Stimulated activated CD4-positive, alpha-beta T cell treated with anti-CD3 and anti-CD28 coated beads, Interleukin-4, amount 100 ng/mL, for 4 hours (primary cell): ENCODE measurements around the gene AZU1.
"Not testable (repeated sequence)": the region's sequence is repeated elsewhere in the genome, so short reads cannot be mapped to it uniquely, and the experiment has no call there.

Experiments
- DNase-seq, 2 experiments: peaks; one replicate each; pipeline ENCODE4 v3.0.0-alpha.2; 2020

AZU1 gene

DNA sequence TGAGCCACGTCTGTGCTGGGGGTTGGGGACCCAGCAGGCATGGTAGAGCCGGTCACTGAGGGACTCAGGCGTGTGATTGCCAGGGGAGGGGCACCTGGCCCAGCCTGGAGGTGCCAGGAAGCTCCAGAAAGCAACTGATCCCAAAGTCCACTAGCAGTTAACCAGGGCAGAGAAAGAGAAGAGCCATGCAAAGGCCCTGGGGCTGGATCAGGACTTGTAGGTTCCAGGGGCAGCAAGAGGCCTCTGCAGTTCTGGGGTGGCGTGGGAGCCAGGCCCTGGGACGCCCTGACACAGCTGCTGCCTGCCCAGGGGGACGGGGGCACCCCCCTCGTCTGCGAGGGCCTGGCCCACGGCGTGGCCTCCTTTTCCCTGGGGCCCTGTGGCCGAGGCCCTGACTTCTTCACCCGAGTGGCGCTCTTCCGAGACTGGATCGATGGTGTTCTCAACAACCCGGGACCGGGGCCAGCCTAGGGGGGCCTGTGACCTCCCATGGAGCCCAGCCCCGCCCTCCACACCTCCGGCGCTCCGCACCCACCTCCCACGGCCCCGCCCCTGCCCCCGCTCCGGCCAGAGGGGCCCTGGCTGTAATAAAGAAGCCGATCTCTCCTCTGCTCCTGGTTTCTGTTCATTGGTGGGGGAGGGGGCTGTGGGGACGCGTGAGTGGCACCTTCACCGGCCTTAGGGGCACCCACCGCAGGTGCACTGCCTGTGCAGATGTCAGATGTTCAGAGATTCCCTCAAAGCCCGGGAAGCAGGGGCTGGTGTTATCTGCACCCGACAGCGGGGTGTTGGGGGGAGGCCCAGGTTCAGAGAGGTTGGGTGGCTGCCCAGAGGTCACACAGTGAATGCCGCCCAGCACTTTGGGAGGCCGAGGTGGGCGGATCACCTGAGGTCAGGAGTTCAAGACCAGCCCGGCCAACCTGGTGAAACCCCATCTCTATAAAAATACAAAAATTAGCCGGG is 4.1 kb downstream of the AZU1 start:
- no peak for DNase-seq

DNA sequence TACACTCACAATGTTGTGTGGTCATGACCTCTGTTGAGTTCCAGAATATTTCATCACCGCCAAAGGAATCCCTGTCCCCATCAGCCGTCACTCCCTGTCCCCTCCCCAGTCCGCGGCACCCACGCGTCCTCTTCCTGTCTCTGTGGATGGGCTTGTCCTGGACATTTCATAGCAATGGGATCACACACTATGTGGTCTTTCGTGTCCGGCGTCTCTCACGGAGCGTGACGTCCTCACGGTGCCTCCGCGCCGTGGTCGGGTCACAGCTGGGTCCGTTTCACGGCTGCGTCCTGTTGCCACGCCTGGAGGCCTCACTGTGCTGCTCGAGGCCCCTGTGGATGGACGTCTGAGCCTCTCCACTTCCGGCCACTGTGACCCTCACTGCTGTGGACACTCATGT is 6.6 kb downstream of the AZU1 start:
- DNase-seq, result no peak

DNA sequence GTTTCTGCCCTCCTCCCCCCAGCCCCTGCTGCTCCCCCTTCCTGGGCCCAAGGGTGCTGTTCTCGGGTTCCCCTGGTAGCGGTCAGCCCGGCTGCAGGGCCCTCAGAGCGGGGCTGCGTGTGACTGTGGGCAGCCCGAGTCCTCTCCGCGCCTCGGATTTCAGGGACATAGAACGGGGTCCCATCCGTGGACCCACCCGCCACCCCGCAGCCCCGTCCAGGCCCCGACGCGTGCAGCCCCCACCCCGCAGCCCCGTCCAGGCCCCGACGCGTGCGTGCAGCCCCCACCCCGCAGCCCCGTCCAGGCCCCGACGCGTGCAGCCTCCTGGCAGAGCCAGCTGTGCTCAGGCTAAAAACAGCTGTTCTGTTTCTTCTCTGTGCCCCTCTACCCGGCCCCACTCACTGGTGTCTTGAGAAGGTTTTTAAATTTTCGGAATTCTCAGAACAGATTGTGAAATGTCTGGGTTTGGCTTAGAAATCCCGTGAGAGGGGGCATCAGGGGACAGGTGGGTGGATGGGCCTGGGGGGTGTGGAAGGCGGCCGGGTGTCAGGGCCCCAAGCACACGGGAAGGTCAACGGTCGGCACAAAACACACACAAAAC is 7.7 kb downstream of the AZU1 start:
- DNase-seq, result no peak

DNA sequence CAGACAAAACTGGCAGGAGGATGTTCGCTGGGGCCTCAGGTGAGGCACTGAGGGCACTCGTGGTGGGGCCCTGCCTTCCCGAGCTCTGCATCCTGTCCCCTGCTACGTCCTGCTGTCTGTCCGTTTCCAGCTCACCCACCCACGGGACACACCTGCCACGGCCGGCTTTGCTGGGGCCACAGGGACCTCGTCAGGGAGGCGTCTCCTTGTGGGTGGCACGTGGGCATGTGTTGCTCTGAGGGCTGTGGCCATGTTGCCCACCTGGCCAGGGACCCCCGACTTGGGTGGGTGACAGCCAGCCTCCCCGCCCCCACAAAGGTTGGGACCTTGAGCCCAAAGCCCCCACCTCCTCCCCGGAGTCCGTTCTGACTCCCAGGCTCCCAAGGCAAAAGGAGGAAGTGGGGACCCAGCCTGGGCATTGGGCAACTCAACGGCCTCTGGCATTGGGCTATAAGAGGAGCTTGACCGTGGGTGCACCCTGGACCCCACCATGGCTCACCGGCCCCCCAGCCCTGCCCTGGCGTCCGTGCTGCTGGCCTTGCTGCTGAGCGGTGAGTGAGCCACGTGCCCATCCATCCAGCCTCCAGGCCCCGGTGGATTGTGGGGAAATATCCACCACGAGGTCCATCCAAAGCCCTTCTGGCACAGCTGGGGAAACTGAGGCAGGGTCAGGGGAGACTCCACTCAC is 13.0 kb downstream of the AZU1 start, which contains the start of gene PRTN3:
PRTN3 (plus strand) TSS at position 481 of the 688 bp plus-strand sequence; CDS start at position 491, 10 bp downstream.
- no peak for DNase-seq

DNA sequence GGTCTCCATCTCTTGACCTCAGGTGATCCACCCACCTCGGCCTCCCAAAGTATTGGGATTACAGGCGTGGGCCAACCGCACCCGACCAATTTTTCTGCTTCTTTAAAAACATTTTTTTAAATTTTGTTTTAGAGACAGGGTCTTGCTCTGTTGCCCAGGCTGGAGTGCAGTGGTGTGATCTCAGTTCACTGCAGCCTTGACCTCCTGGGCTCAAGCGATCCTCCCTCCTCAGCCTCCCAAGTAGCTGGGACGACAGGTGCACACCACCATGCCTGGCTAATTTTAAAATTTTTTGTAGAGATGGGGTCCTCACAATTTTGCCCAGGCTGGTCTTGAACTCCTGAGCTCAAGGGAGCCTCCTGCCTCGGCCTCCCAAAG is 15.2 kb downstream of the AZU1 start:
- not testable (repeated sequence) for DNase-seq

DNA sequence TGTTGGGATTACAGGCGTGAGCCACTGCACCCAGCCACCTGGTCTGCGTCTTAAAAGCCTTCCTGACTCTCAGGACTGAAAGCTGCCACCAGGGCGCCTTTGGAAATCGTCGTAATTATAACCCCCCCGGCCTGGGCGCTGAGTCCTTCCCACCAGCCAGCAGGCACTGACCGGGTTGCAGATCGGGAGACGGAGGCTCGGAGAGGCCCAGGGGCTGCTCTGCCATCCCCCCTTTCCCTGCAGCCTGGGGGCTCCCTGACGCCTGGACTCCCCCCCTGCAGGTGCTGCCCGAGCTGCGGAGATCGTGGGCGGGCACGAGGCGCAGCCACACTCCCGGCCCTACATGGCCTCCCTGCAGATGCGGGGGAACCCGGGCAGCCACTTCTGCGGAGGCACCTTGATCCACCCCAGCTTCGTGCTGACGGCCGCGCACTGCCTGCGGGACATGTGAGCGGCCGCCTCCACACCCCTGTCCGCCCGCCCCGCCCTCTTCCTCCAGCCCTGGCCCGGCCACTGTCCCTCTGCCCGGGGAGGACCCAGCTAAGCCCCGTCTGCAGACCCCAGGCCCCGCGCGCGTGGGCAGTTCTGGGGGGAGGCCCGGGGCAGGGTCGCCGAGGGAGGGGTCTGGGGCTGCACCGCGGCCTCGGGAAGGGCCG is 15.7 kb downstream of the AZU1 start:
- DNase-seq, result no peak

DNA sequence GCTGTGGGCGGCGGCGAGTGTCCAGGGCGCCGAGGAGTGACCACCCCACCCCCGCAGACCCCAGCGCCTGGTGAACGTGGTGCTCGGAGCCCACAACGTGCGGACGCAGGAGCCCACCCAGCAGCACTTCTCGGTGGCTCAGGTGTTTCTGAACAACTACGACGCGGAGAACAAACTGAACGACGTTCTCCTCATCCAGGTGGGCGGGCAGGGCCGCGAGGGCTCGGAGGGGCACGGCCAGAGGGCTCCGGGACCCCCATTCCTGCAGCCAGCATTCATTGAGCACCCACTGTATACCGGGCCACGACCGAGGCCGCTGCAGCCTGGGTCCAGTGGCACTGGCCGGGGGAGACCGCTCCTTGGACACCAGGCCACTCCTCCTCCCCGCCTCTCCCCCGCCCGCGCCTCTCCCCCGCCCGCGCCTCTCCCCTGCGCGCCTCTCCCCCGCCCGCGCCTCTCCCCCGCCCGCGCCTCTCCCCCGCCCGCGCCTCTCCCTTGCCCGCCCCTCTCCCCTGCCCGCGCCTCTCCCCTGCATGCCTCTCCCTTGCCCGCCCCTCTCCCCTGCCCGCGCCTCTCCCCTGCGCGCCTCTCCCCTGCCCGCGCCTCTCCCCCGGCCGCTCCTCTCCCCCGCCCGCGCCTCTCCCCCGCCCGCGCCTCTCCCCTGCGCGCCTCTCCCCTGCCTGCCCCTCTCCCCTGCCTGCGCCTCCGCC is 16.4 kb downstream of the AZU1 start:
- DNase-seq, result no peak

DNA sequence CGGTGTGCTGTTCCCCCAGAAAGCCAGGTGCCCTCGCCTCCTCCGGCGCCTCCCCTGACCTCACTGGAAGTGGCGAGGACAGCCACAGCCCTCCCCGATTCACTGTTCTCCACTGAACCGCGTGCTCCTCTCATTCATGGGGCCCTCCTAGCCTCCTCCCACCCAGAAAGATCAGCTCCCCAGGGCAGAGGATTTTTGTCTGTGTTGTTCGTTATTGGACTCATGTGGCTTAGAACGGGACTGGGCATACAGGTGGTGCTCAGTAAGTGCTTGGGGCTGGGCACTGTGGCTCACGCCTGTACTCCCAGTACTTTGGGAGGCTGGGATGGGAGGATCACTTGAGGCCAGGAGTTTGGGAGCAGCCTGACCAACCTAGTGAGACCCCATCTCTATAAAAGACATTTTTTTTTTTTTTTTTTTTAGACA is 16.9 kb downstream of the AZU1 start:
- DNase-seq, result no peak

DNA sequence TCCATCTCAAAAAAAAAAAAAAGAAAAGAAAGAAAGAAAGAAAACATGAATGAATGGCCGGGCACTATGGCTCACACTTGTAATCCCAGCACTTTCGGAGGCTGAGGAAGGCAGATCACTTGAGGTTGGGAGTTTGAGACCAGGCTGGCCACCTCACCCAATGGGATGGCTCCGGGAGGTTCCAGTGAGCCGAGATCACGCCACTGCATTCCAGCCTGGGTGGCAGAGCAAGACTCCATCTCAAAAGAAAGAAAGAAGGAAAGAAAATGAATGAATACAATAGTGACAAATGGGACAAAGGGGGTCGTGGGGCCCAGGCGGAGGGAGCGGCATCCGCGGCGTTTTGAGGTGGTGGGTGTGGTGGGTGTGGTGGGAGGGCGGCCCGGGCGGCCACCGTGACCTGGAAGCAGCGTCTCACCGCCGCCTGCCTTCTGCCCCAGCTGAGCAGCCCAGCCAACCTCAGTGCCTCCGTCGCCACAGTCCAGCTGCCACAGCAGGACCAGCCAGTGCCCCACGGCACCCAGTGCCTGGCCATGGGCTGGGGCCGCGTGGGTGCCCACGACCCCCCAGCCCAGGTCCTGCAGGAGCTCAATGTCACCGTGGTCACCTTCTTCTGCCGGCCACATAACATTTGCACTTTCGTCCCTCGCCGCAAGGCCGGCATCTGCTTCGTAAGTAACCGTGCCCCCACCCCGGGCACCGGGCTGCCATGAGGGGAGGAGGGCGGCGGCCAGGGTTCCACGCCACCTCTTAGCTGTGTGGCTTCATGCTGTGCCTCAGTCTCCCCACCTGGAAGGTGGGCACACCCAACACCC is 18.3 kb downstream of the AZU1 start:
- no peak for DNase-seq

DNA sequence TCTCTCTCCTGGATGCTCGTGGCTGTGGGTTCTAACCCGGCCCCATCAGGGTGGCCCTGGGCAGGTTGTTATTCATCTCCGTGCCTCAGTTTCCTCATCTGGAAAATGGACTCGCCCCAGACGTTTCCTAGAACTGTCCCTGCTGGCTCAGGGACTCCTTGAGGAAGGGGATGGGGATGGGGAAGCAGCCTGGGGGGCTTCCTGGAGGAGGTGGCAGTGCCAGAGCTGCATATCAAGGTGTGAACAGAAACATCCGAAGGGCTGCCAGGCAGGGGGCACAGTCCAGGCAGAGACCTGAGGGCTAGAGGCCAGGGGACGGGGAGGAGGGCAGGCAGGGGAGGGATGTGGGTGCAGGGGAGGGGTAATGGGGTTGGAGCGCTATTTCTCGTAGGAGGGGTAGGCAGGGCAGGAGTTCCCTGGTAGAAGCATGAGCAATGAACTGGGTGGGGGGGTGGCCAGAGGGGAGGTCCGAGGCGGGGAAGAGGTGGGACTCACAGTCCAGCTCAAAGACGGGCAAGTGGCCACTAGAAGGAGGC is 20.8 kb downstream of the AZU1 start:
- DNase-seq, result no peak

DNA sequence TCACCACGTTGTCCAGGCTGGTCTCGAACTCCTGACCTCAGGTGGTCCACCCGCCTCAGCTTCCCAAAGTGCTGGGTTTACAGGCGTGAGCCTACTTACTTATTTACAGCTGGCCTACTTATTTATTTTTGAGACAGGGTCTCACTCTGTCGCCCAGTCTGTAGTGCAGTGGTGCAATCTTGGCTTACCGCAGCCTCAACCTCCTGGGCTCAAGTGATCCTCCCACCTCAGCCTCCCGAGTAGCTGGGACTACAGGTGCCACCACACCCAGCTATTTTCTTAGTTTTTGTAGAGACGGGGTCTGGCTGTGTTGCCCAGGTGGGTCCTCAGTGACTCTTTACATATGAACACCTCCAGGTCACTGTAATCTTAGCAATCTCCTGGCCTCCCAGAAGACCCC is 21.6 kb downstream of the AZU1 start:
- DNase-seq, result not testable (repeated sequence)

DNA sequence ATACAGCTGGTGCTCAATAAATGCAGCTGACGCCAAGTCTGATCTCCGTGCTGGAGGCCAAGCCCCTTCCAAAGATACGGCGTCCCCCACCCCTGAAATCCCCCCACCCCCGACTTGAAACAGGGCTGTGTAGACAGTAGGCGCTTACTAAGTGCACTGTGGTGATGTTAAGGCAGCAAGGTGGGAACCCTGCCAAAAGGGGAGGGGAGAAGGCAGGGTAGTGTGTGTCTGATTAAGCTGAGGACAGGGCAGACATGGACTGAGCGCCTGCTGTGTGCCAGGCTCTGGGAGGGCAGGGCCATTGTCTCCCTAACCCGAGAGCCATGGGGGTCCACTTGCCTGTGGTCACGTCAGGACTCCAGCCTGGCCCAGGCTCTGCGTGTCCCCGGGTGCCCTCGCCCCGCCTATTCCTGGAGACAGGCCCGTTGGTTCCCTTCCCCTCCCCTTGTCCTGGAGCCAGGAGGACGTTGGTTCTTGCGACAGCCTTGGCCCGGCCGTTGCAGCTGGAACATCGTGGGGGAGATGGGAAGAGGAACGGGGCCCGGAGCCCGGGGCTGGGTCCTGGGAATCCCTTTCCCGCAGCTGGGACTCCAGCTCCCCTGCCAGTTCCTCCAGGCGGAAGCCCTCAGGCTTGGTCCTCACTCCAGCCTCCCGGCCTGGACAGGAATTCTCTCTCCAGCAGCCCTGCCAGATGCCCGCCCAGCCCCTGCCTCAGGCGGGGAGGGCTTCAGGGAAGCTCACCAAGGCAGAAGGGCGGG is 22.8 kb downstream of the AZU1 start:
- no peak for DNase-seq

DNA sequence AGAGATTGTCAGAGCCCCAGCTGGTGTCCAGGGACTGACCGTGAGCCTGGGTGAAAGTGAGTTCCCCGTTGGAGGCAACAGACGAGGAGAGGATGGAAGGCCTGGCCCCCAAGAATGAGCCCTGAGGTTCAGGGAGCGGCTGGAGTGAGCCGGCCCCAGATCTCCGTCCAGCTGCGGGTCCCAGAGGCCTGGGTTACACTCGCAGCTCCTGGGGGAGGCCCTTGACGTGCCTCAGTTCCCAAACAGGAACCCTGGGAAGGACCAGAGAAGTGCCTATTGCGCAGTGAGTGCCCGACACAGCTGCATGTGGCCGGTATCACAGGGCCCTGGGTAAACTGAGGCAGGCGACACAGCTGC is 23.3 kb downstream of the AZU1 start:
- no peak for DNase-seq

DNA sequence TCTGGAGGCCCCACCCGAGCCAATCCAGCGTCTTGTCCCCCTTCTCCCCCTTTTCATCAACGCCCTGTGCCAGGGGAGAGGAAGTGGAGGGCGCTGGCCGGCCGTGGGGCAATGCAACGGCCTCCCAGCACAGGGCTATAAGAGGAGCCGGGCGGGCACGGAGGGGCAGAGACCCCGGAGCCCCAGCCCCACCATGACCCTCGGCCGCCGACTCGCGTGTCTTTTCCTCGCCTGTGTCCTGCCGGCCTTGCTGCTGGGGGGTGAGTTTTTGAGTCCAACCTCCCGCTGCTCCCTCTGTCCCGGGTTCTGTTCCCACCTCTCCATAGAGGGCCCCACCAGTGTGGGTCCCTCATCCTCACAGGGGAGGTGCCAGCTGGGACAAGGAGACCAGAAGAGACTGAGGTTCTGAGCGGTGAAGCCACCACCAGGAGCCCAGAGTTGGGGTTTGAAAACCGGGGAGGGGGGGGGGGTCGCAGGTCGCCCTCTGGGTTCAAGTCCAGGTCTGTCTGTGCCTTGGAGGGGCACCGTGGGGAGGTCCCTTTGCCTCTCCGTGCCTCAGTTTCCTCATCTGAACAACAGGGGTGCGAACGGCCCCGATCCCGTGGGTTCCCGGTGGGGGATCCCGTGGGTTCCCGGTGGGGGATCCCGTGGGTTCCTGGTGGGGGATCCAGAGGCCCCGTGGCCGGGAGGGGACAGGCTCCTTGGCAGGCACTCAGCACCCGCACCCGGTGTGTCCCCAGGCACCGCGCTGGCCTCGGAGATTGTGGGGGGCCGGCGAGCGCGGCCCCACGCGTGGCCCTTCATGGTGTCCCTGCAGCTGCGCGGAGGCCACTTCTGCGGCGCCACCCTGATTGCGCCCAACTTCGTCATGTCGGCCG is 24.7 kb downstream of the AZU1 start, which contains the start of gene ELANE:
ELANE (plus strand) TSS at position 168 of the 878 bp plus-strand sequence; CDS start at position 194, 26 bp downstream.
- no peak for DNase-seq

DNA sequence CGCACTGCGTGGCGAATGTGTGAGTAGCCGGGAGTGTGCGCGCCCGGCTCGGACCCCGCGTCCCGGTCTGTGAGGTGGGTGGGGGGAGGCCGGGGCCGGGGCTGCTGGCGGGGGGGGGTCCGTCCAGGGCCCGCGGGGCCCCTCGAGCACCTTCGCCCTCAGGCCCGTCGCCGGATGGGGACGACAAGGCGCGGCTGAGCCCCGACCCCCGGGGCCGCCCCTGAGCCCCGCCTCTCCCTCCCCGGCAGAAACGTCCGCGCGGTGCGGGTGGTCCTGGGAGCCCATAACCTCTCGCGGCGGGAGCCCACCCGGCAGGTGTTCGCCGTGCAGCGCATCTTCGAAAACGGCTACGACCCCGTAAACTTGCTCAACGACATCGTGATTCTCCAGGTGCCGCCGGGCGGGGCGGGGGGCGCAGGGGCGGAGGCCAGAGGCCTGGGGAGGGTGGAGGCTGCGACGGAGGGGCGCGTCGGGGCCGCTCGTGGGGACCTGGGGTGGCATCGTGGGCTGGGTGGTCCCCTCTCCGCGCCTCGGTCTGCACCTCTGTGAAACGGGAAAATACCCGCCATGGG is 25.5 kb downstream of the AZU1 start:
- no peak for DNase-seq

DNA sequence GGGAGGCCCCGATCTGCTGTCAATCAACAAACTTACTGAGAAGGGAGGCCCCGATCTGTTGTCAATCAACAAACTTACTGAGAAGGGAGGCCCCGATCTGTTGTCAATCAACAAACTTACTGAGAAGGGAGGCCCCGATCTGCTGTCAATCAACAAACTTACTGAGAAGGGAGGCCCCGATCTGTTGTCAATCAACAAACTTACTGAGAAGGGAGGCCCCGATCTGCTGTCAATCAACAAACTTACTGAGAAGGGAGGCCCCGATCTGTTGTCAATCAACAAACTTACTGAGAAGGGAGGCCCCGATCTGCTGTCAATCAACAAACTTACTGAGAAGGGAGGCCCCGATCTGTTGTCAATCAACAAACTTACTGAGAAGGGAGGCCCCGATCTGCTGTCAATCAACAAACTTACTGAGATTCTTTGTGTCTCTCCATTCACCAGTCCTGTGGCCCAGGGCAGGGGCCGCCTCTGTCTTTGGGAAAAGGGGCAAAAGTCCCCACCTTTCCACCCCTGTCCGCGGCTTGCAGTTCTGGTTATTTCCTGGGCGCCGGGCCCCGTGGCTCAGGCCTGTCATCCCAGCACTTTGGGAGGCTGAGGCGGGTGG is 26.1 kb downstream of the AZU1 start:
- not testable (repeated sequence) for DNase-seq

DNA sequence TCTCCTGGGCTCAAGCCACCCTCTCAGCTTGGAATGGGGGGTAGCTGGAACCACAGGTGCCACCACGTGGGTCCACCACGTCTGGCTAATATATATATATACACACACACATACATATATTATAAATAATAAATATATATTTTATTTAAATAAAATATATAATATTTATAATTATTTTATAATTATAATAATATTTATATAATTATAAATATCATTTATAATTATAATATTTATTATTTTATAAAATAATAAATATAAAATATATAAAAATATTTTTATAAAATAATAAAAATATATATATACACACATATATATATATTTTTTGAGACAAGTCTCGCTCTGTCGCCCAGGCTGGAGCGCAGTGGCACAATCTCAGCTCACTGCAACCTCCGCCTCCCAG is 26.9 kb downstream of the AZU1 start:
- DNase-seq, result no peak

DNA sequence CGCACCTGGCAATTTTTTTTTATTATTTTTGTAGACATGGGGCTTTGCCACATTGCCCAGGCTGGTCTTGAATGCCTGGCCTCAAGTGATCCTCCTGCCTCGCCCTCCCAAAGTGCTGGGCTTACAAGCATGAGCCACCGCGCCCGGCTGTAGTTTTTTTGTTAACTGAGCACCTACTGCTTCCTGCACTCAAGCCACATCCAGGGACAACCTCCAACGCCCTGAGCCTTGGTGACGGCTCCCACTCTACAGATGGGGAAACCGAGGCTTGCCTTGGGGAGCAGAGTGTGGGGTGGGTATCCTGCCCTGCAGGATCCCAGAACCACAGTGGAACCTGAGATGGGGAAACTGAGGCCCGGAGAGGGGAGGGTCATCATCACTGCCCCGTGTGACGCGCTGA is 27.5 kb downstream of the AZU1 start:
- no peak for DNase-seq
